ENCODE data around the gene FAM171A1.

Gene FAM171A1

DNA sequence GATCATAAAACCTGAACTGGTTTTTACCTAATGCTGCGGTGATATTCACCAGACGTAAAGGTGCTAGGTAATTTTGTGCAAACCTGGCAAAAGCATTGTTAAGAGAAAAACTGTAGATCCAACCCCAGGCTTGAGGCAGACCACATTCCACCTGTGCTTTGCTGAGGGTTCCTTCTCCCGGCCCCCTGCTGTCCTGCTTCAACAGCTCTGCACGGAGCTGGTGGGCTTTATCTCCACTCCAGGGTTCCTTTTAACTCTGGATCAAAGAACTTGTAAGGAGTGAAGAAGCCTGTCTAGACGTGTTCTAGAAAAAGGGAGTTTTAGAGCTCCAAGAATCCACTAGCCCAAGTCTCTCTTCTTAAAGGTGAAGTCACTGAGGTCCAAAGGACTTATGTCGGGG lies 115.1 kb downstream of the FAM171A1 start:
- Histone ChIP-seq H3K27me3 (ENCODE audit: insufficient read depth, poor library complexity, severe bottlenecking) (no peaks in the 10 kb centered on the region), H3K4me1 (ENCODE audit: insufficient read depth, poor library complexity, severe bottlenecking) (no peaks in the 10 kb centered on the region), H3K36me3 (ENCODE audit: low read depth) (no peaks in the 10 kb centered on the region), H3K9me3 (ENCODE audit: severe bottlenecking) (no peaks in the 10 kb centered on the region), H3K27ac (ENCODE audit: poor library complexity, severe bottlenecking) (no peak overlapping the region), H3K4me3 (ENCODE audit: severe bottlenecking) (no peak overlapping the region)
- DNase-seq (ENCODE audit: low spot score) = no peak
- TF ChIP-seq, protein P1, sequence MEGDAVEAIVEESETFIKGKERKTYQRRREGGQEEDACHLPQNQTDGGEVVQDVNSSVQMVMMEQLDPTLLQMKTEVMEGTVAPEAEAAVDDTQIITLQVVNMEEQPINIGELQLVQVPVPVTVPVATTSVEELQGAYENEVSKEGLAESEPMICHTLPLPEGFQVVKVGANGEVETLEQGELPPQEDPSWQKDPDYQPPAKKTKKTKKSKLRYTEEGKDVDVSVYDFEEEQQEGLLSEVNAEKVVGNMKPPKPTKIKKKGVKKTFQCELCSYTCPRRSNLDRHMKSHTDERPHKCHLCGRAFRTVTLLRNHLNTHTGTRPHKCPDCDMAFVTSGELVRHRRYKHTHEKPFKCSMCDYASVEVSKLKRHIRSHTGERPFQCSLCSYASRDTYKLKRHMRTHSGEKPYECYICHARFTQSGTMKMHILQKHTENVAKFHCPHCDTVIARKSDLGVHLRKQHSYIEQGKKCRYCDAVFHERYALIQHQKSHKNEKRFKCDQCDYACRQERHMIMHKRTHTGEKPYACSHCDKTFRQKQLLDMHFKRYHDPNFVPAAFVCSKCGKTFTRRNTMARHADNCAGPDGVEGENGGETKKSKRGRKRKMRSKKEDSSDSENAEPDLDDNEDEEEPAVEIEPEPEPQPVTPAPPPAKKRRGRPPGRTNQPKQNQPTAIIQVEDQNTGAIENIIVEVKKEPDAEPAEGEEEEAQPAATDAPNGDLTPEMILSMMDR (IDR thresholded peaks at IDR 0.05; ENCODE audit: poor library complexity, severe bottlenecking) = no peak
- no peak for ATAC-seq (ENCODE audit: low read depth)

DNA sequence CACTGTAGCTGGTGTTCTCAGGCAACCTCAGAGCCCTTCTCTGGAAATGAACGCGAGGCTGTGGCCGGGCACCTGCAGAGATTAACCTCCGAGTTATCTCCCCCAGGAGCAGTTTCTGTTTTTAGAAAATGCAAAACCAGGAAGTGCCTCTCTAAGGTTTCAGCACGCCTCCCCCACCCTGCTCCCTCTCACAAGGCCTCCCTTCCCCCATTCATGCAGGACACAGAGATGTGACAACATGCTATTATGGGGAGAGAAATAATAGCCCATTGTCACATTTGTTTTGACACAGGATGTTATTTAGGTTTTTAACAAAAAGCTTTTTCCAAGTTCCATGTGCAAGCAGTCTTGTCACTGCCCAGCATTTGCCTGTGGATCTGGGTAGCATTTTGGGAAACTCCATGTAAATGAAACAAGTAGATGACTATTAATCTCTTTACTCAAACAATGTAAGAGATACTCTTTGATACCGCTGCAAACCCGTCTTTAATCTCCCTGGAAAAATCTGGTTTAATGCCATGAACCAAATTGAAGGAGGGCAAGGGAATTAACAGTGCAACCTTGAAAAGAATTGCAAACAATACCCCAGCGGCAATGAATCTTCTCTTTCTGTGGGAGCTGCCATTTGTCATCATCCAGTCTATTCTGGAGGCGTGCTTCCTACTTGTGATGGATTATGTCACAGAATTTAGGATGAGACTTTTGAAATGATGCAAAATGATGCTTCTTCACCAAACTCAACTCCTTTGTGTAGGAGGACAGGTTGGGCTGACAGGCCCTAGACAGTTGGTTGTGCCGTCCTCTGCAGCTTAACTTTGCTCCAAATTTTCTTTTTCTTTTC lies 116.1 kb downstream of the FAM171A1 start:
- no peak for DNase-seq (ENCODE audit: low spot score)
- Histone ChIP-seq H3K9me3 (ENCODE audit: severe bottlenecking) (no peaks in the 10 kb centered on the region), H3K4me3 (ENCODE audit: severe bottlenecking) (no peak overlapping the region), H3K27me3 (ENCODE audit: insufficient read depth, poor library complexity, severe bottlenecking) (no peaks in the 10 kb centered on the region), H3K4me1 (ENCODE audit: insufficient read depth, poor library complexity, severe bottlenecking) (no peaks in the 10 kb centered on the region), H3K27ac (ENCODE audit: poor library complexity, severe bottlenecking) (no peak overlapping the region), H3K36me3 (ENCODE audit: low read depth) (no peaks in the 10 kb centered on the region)
- TF ChIP-seq, protein P1 (IDR thresholded peaks at IDR 0.05; ENCODE audit: poor library complexity, severe bottlenecking) = no peak
- ATAC-seq (ENCODE audit: low read depth) = no peak

DNA sequence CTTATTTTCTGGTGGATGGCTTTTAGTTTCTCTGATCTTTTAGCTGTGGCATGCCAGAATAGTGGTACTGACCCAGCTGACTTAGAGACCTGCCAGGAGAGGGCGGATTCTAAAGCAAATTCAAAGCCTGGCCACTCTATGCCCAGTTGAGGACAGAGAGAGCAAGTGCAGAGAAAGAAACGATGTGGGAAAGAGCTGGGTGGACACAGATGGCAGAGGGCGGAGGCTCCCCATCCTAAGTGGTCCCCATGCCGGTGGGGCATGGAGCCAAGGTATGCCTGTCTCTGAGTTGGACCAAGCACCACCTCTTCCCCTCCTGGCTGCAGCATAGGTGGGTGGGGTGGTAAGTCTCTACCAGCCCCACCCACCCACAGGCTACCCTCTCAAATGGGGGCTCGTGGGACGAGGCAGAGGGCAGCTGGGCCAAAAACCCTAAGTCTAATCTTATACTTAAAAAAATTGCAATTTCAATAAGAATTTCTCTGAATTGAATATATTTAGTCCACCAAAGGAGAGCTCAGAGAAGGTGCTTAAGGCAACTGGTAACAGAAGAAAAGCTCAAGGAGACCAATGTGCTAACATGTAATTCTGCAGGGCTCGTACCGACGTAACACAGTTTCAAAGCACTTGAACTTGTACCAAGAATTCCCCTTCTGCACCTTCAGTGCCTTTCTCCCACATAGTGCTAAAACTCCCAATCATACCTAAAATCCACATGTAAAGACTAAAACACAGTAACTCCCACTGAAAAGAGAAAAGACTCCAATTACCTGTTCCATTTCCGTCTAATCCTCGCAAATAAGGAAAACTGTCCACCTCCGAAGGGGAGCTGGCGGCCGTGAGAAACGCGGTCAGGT lies 116.9 kb downstream of the FAM171A1 start:
- Histone ChIP-seq H3K4me1 (ENCODE audit: insufficient read depth, poor library complexity, severe bottlenecking) (no peaks in the 10 kb centered on the region), H3K27me3 (ENCODE audit: insufficient read depth, poor library complexity, severe bottlenecking) (no peaks in the 10 kb centered on the region), H3K27ac (ENCODE audit: poor library complexity, severe bottlenecking) (no peak overlapping the region), H3K4me3 (ENCODE audit: severe bottlenecking) (no peak overlapping the region), H3K9me3 (ENCODE audit: severe bottlenecking) (no peaks in the 10 kb centered on the region), H3K36me3 (ENCODE audit: low read depth) (no peaks in the 10 kb centered on the region)
- DNase-seq (ENCODE audit: low spot score) (no peak), ATAC-seq (ENCODE audit: low read depth) (no peak)
- TF ChIP-seq, protein P1 (IDR thresholded peaks at IDR 0.05; ENCODE audit: poor library complexity, severe bottlenecking) = no peak

DNA sequence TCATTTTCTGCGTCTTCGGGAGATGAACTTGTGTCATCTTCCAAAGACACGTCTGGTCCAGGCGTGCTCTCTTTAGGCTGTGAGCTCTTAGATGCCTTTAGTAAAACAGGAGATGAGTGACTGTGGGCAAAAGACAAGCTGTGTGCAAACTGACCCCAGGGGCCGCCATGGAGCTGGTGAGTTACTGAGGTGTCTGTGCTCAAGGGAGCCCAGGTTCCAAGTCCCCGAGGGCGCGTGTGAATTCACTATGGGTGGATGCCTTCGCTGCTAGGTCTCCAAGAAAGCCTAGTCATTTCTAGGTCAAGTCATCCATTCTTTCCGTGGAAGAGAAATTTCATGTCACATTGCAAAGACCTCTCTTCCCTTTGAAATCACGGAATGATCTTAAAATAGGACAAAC lies 118.7 kb downstream of the FAM171A1 start:
- H3K4me3 ChIP-seq (ENCODE audit: severe bottlenecking) = no peak overlapping the region
- no peaks in the 10 kb centered on the region for H3K27me3 ChIP-seq (ENCODE audit: insufficient read depth, poor library complexity, severe bottlenecking)
- H3K9me3 ChIP-seq (ENCODE audit: severe bottlenecking) = no peaks in the 10 kb centered on the region
- no peaks in the 10 kb centered on the region for H3K36me3 ChIP-seq (ENCODE audit: low read depth)
- TF ChIP-seq, protein P1 (IDR thresholded peaks at IDR 0.05; ENCODE audit: poor library complexity, severe bottlenecking) = no peak
- DNase-seq (ENCODE audit: low spot score) = no peak
- ATAC-seq (ENCODE audit: low read depth) = no peak
- H3K27ac ChIP-seq (ENCODE audit: poor library complexity, severe bottlenecking) = no peak overlapping the region
- H3K4me1 ChIP-seq (ENCODE audit: insufficient read depth, poor library complexity, severe bottlenecking) = no peaks in the 10 kb centered on the region
